Endothelial cell of umbilical vein (primary cell): ENCODE data around the gene VPS29.
"Not testable (repeated sequence)": the region's sequence is repeated elsewhere in the genome, so short reads cannot be mapped to it uniquely, and the experiment has no call there.

Experiments used
- EZH2 ChIP-seq: IDR thresholded peaks from 2 replicates; pipeline ENCODE4 v1.6.1; 2012; ENCODE audit warnings: borderline replicate concordance, low read depth, mild to moderate bottlenecking, moderate library complexity, low read length, inconsistent platforms; ENCODE audit not compliant: severe bottlenecking
- FOS ChIP-seq: IDR thresholded peaks from 2 replicates; pipeline ENCODE4 v1.6.1; 2011; ENCODE audit warnings: mild to moderate bottlenecking, low read length, moderate library complexity, borderline replicate concordance; ENCODE audit not compliant: insufficient read depth
- GATA2 ChIP-seq: IDR thresholded peaks from 2 replicates; pipeline ENCODE4 v1.7.0; 2011; ENCODE audit warnings: low read depth, mild to moderate bottlenecking, moderate library complexity, mixed read lengths, low read length; ENCODE audit not compliant: insufficient read length, insufficient read depth
- MYC ChIP-seq: IDR thresholded peaks from one replicate; pipeline ENCODE4 v1.6.1; 2011; ENCODE audit warnings: mild to moderate bottlenecking, low read depth, low read length
- POLR2A ChIP-seq: IDR thresholded peaks from 2 replicates; pipeline ENCODE4 v1.6.1; 2012; ENCODE audit warnings: low read depth, mild to moderate bottlenecking, control low read depth, low read length
- POLR2AphosphoS5 ChIP-seq: IDR thresholded peaks from 2 replicates; pipeline ENCODE4 v1.6.1; 2012; ENCODE audit warnings: low read depth, mild to moderate bottlenecking, control low read depth, low read length, moderate library complexity; ENCODE audit not compliant: insufficient read depth
- TF ChIP-seq, protein P1 (sequence below), 2 donors: IDR thresholded peaks; 1 replicate in 1 of 2; 2 replicates in 1 of 2; pipeline ENCODE4 v1.5.1; 2011; ENCODE audit warnings: low read length in 2 of 2, mild to moderate bottlenecking in 2 of 2, moderate library complexity in 2 of 2, control low read depth in 1 of 2, inconsistent platforms in 1 of 2, low read depth in 1 of 2; ENCODE audit not compliant: insufficient read depth in 1 of 2; ENCODE audit errors: extremely low read depth in 1 of 2
- TF ChIP-seq, protein P2 (sequence below): IDR thresholded peaks from 2 replicates; pipeline ENCODE4 v1.6.1; 2011; ENCODE audit not compliant: insufficient read depth, insufficient read length

DNA sequence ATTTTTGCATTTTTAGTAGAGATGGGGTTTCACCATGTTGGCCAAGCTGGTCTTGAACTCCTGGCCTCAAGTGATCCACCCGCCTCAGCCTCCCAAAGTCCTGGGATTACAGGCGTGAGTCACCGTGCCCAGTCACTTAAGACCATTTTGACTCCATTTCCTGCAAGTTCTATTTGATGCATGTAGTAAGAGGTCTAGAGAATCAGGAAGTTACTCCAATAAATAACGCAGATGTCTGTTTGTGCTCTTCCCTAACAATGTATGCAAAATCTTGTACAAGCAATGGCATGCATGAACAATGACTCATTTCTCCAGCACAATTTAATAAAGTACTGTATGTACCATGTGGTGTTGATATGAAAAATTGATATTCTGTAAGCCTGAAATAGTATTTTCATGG is 43.3 kb upstream of the VPS29 start:
- TF ChIP-seq POLR2AphosphoS5: peak; percentile 37
- TF ChIP-seq, protein P1, sequence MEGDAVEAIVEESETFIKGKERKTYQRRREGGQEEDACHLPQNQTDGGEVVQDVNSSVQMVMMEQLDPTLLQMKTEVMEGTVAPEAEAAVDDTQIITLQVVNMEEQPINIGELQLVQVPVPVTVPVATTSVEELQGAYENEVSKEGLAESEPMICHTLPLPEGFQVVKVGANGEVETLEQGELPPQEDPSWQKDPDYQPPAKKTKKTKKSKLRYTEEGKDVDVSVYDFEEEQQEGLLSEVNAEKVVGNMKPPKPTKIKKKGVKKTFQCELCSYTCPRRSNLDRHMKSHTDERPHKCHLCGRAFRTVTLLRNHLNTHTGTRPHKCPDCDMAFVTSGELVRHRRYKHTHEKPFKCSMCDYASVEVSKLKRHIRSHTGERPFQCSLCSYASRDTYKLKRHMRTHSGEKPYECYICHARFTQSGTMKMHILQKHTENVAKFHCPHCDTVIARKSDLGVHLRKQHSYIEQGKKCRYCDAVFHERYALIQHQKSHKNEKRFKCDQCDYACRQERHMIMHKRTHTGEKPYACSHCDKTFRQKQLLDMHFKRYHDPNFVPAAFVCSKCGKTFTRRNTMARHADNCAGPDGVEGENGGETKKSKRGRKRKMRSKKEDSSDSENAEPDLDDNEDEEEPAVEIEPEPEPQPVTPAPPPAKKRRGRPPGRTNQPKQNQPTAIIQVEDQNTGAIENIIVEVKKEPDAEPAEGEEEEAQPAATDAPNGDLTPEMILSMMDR (IDR thresholded peaks at IDR 0.05; ENCODE audit: extremely low read depth in 1 of 2, insufficient read depth in 1 of 2, low read depth in 1 of 2, low read length in 2 of 2): not testable (repeated sequence)
- TF ChIP-seq FOS: peak; percentile 81
- TF ChIP-seq GATA2, MYC, EZH2, POLR2A: not testable (repeated sequence)
- TF ChIP-seq, protein P2, sequence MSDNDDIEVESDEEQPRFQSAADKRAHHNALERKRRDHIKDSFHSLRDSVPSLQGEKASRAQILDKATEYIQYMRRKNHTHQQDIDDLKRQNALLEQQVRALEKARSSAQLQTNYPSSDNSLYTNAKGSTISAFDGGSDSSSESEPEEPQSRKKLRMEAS: not testable (repeated sequence)
